Neural cell (in vitro differentiated cells): ENCODE results near the gene ANO8. TPM values are rescaled to one million over a fixed set of nuclear protein-coding genes. Genes with fewer than 3 reads are reported as not detected.
A peak's percentile ranks its signal among the peaks of the same experiment; 100 is the strongest.

Experiments
- H2AFZ ChIP-seq: fragments of 200-600, 300-800 bp; sonication (generic), shearing (Covaris generic); 2 replicates; pipeline ENCODE4 v1.6.0; 2014; ENCODE audit warnings: low read depth, mild to moderate bottlenecking, antibody characterized with exemption, low read length, moderate library complexity
- H3F3A ChIP-seq: fragments of 200-600 bp; shearing (Covaris generic); 2 replicates; pipeline ENCODE4 v1.6.1; 2016; ENCODE audit warnings: mild to moderate bottlenecking, moderate library complexity, mixed read lengths, antibody characterized with exemption, low read length; ENCODE audit not compliant: insufficient read depth, poor library complexity, severe bottlenecking
- H3K27ac ChIP-seq: fragments of 200-600, 300-800 bp; sonication (generic), shearing (Covaris generic); 2 replicates; pipeline ENCODE4 v1.5.1; 2014; ENCODE audit warnings: mild to moderate bottlenecking, low read length, moderate library complexity
- H3K27me3 ChIP-seq: fragments of 300-800, 200-600 bp; sonication (generic), shearing (Covaris generic); 2 replicates; pipeline ENCODE4 v1.6.0; 2014; ENCODE audit warnings: mild to moderate bottlenecking, low read depth, low read length, moderate library complexity; ENCODE audit not compliant: insufficient read depth
- H3K36me3 ChIP-seq: fragments of 300-800, 200-600 bp; sonication (generic), shearing (Covaris generic); 2 replicates; pipeline ENCODE4 v1.5.1; 2014; ENCODE audit warnings: mild to moderate bottlenecking, antibody characterized with exemption, low read length, moderate library complexity; ENCODE audit not compliant: insufficient read depth
- H3K4me2 ChIP-seq: fragments of 300-800, 200-600 bp; sonication (generic), shearing (Covaris generic); 2 replicates; pipeline ENCODE4 v1.6.0; 2014; ENCODE audit warnings: mild to moderate bottlenecking, low read length
- H3K4me3 ChIP-seq: fragments of 300-800, 200-600 bp; sonication (generic), shearing (Covaris generic); 2 replicates; pipeline ENCODE4 v1.5.1; 2014; ENCODE audit warnings: mild to moderate bottlenecking, low read length, moderate library complexity
- H3K79me2 ChIP-seq: fragments of 200-600 bp; shearing (Covaris generic); replicated peaks from 2 replicates; pipeline ENCODE4 v1.6.0; 2014; ENCODE audit warnings: mild to moderate bottlenecking, low read length, moderate library complexity; ENCODE audit not compliant: insufficient read depth
- H3K9ac ChIP-seq: fragments of 300-800, 200-600 bp; sonication (generic), shearing (Covaris generic); 2 replicates; pipeline ENCODE4 v1.6.1; 2016; ENCODE audit warnings: mild to moderate bottlenecking, low read length, mixed read lengths
- H3K9me2 ChIP-seq: fragments of 200-600 bp; shearing (Covaris generic); 2 replicates; pipeline ENCODE4 v1.6.1; 2016; ENCODE audit warnings: mild to moderate bottlenecking, low read length, mixed read lengths; ENCODE audit not compliant: insufficient read depth
- H3K9me3 ChIP-seq: fragments of 200-600, 300-800 bp; sonication (generic), shearing (Covaris generic); 2 replicates; pipeline ENCODE4 v1.6.1; 2016; ENCODE audit warnings: mild to moderate bottlenecking, mixed run types, low read length, moderate library complexity, mixed read lengths
- H4K20me1 ChIP-seq: fragments of 200-600 bp; shearing (Covaris generic); 2 replicates; pipeline ENCODE4 v1.6.1; 2016; ENCODE audit warnings: mild to moderate bottlenecking, mixed run types; ENCODE audit not compliant: insufficient read depth
- CTCF ChIP-seq: fragments of 450-650 bp; IDR thresholded peaks from 2 replicates; pipeline ENCODE4 v1.5.1; 2014; ENCODE audit warnings: antibody characterized with exemption, mild to moderate bottlenecking, moderate library complexity; ENCODE audit not compliant: poor library complexity, severe bottlenecking
- EP300 ChIP-seq: fragments of 450-650 bp; conservative IDR thresholded peaks from 2 replicates; pipeline ENCODE4 v1.6.1; 2014; ENCODE audit warnings: antibody characterized with exemption, mild to moderate bottlenecking, moderate library complexity; ENCODE audit not compliant: poor library complexity, severe bottlenecking
- EZH2 ChIP-seq: fragments of 200-600, 300-800 bp; shearing (Covaris generic), sonication (generic); IDR thresholded peaks from 2 replicates; pipeline ENCODE4 v1.6.1; 2014; ENCODE audit warnings: antibody characterized with exemption, low read length, borderline replicate concordance, mild to moderate bottlenecking; ENCODE audit not compliant: insufficient read depth, poor library complexity, severe bottlenecking
- MXI1 ChIP-seq: fragments of 450-650 bp; conservative IDR thresholded peaks from 2 replicates; pipeline ENCODE4 v1.6.1; 2014; ENCODE audit warnings: antibody characterized with exemption, mild to moderate bottlenecking; ENCODE audit not compliant: poor library complexity, severe bottlenecking
- POLR2AphosphoS5 ChIP-seq: IDR thresholded peaks from 2 replicates; pipeline ENCODE4 v1.6.1; 2012
- RAD21 ChIP-seq: fragments of 450-650 bp; conservative IDR thresholded peaks from 2 replicates; pipeline ENCODE4 v1.6.1; 2014; ENCODE audit warnings: antibody characterized with exemption, mild to moderate bottlenecking, moderate library complexity
- REST ChIP-seq: IDR thresholded peaks from 2 replicates; pipeline ENCODE4 v1.6.1; 2012; ENCODE audit warnings: borderline replicate concordance
- SMC3 ChIP-seq: fragments of 450-650 bp; conservative IDR thresholded peaks from 2 replicates; pipeline ENCODE4 v1.6.1; 2014; ENCODE audit warnings: antibody characterized with exemption, mild to moderate bottlenecking, moderate library complexity; ENCODE audit not compliant: poor library complexity
- TAF1 ChIP-seq: IDR thresholded peaks from 2 replicates; pipeline ENCODE4 v1.6.1; 2012; ENCODE audit warnings: low read depth
- polyA plus RNA-seq: library from polyadenylated mRNA; depleted of rRNA; stranded (reverse); fragments of >200 nt; gene quantifications from 2 replicates; pipeline ENCODE4 v1.2.3, GENCODE V29; 2014

ANO8 gene
- polyA plus RNA-seq, 1 donor from 2014 or later = 51.3 TPM

GRCh38 chr19:17311455-17312188, 23.0 kb downstream of the ANO8 start:
- Histone ChIP-seq H2AFZ (no peak overlapping the region), H3K36me3 (no peaks in the 10 kb centered on the region), H3K4me3 (no peak overlapping the region), H3K4me2 (no peak overlapping the region), H3K27ac (no peak overlapping the region), H3K9ac (no peak overlapping the region), H4K20me1 (no peaks in the 10 kb centered on the region), H3K79me2 (peaks cover 18% of the 10 kb centered on the region), H3F3A (no peaks in the 10 kb centered on the region), H3K9me2 (no peaks in the 10 kb centered on the region), H3K9me3 (no peaks in the 10 kb centered on the region), H3K27me3 (no peaks in the 10 kb centered on the region)
- TF ChIP-seq POLR2AphosphoS5 (no peak), EP300 (no peak), MXI1 (no peak), RAD21 (no peak), REST (no peak), CTCF (no peak), EZH2 (no peak), SMC3 (no peak)

GRCh38 chr19:17309965-17310461, 24.6 kb downstream of the ANO8 start:
- peak overlapping the region; percentile 82 for H3K9ac ChIP-seq
- H3F3A ChIP-seq = no peaks in the 10 kb centered on the region
- peak overlapping the region; percentile 61 for H3K27ac ChIP-seq
- no peaks in the 10 kb centered on the region for H3K36me3 ChIP-seq
- H4K20me1 ChIP-seq = no peaks in the 10 kb centered on the region
- TF ChIP-seq TAF1 = no peak
- no peak for TF ChIP-seq MXI1
- TF ChIP-seq RAD21 = no peak
- no peak for TF ChIP-seq REST
- TF ChIP-seq EZH2 = no peak
- TF ChIP-seq POLR2AphosphoS5 = no peak
- TF ChIP-seq CTCF = no peak
- TF ChIP-seq SMC3 = no peak
- H2AFZ ChIP-seq = peak overlapping the region; percentile 33
- peaks cover 18% of the 10 kb centered on the region for H3K79me2 ChIP-seq
- H3K9me2 ChIP-seq = no peaks in the 10 kb centered on the region
- H3K9me3 ChIP-seq = no peaks in the 10 kb centered on the region
- H3K4me2 ChIP-seq = peak overlapping the region; percentile 75
- H3K27me3 ChIP-seq = no peaks in the 10 kb centered on the region
- H3K4me3 ChIP-seq = peak overlapping the region; percentile 97
